Epithelial cell of proximal tubule (primary cell): Measurements from ENCODE around the gene SYNM. TPM values are rescaled to one million over a fixed set of nuclear protein-coding genes. Genes with fewer than 3 reads are reported as not detected.

ENCODE experiments used
- DNase-seq: peaks from one replicate; pipeline ENCODE4 v3.0.0-alpha.2; 2011; ENCODE audit warnings: low read depth
- H3K4me3 ChIP-seq: 2 replicates; pipeline ENCODE4 v1.5.1; 2011; ENCODE audit warnings: low read depth, mild to moderate bottlenecking, low read length
- CTCF ChIP-seq: conservative IDR thresholded peaks from 2 replicates; pipeline ENCODE4 v1.5.1; 2012; ENCODE audit warnings: low read depth, mild to moderate bottlenecking, low read length
- total RNA-seq: library from RNA; depleted of rRNA; stranded (reverse); fragments of >200 nt; gene quantifications from 2 replicates; pipeline ENCODE4 v1.2.3, GENCODE V29; 2015

Gene SYNM
- total RNA-seq, 1 donor from 2014 or later = 2.1 TPM

DNA sequence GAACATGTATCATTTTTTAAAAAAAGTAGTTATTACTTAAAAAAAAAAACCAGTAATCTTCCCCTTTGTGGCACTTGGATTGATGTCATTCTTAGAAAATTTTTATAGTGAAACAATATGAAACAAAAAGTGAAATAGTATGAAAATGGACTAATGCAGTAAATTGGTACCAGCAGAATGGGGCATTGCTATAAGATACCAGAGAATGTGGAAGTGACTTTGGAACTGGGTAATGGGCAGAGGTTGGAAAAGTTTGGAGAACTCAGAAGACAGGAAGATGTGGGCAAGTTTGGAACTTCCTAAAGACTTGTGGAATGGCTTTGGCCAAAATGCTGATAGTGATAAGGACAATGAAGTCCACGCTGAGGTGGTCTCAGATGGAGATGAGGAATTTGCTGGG, 77.9 kb downstream of the SYNM start:
- no peak overlapping the region for H3K4me3 ChIP-seq
- DNase-seq = no peak
- TF ChIP-seq CTCF = no peak

Other genes starting within 250 kb of the SYNM start
- gene PGPEP1L, start 97.3 kb upstream of the SYNM start, total RNA-seq = 1.4 TPM in 1 of 2 replicates, not detected in the other
- 11.4 and 12.1 TPM in 2 replicates for gene TTC23, start 144.5 kb downstream of the SYNM start, total RNA-seq
- 15.0 and 26.5 TPM in 2 replicates for gene LRRC28, start 146.4 kb downstream of the SYNM start, total RNA-seq